ENCODE data around the gene ALLC.

The ALLC gene

DNA sequence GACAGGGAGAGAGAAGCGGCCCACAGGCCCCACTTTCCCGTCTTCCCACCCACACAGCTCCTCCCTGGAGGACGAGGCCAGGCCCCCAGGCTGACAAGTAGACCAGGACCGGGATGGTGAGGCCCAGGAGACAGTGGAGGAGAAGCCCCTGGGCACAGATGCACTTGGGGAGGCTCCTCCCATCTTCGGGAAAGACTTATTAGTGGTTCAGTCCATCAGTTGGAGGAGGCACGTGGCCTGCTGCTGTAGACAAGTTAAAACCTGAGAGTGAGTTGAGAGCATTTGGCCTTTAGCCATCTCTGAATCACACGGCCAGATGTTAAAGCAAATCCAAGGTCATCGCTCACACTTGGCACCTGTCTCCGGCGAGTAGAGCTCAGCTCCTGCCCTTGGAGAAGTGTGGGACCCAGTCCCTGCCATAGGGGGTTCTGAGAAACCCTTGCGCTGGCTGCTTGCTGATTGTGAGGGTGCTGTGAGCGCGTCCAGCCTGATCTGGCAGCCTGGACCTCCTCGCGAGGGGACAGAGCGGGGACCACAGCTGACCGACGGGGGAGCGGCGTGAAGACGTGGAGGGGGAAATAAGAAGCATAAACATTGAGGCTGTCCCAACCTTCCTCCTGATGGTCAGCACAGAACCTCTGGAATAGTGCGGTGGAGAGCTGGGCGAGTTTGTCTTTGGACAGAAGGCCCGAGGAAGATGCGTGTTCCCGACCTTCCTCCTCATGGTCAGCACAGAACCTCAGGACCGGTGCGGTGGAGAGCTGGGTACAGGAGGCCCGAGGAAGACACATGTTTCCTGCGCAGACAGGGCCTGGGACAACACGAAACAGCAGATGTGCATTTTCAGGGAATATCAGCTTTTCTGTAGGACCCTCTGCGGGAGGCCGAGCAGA is 24.7 kb upstream of the ALLC start:
- Histone ChIP-seq H3K79me2 (ENCODE audit: insufficient read depth, low read length) (no peaks in the 10 kb centered on the region), H3K27ac (ENCODE audit: low read length) (no peak overlapping the region), H3K4me1 (ENCODE audit: insufficient read depth, low read length) (no peaks in the 10 kb centered on the region), H4K20me1 (ENCODE audit: insufficient read depth, low read length) (no peaks in the 10 kb centered on the region; the same call in 1 of the 2 replicates), H3K27me3 (ENCODE audit: insufficient read depth, low read length, poor library complexity) (no peaks in the 10 kb centered on the region), H3K4me3 (ENCODE audit: low read depth in 1 of 2, low read length in 2 of 2) (no peak overlapping the region), H3K9me3 (ENCODE audit: insufficient read depth, low read length, severe bottlenecking) (no peaks in the 10 kb centered on the region), H3K36me3 (ENCODE audit: insufficient read depth, low read length) (no peaks in the 10 kb centered on the region), H2AFZ (ENCODE audit: low read depth, low read length) (no peak overlapping the region), H3K4me2 (ENCODE audit: insufficient read depth, low read length) (no peak overlapping the region), H3K9ac (ENCODE audit: low read depth, low read length) (no peak overlapping the region)
- TF ChIP-seq, protein P1, sequence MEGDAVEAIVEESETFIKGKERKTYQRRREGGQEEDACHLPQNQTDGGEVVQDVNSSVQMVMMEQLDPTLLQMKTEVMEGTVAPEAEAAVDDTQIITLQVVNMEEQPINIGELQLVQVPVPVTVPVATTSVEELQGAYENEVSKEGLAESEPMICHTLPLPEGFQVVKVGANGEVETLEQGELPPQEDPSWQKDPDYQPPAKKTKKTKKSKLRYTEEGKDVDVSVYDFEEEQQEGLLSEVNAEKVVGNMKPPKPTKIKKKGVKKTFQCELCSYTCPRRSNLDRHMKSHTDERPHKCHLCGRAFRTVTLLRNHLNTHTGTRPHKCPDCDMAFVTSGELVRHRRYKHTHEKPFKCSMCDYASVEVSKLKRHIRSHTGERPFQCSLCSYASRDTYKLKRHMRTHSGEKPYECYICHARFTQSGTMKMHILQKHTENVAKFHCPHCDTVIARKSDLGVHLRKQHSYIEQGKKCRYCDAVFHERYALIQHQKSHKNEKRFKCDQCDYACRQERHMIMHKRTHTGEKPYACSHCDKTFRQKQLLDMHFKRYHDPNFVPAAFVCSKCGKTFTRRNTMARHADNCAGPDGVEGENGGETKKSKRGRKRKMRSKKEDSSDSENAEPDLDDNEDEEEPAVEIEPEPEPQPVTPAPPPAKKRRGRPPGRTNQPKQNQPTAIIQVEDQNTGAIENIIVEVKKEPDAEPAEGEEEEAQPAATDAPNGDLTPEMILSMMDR (IDR thresholded peaks at IDR 0.05; ENCODE audit: borderline replicate concordance, extremely low read depth, low read length, poor library complexity, severe bottlenecking): no peak
- no peak for TF ChIP-seq EZH2 (IDR thresholded peaks at IDR 0.05; ENCODE audit: borderline replicate concordance, low read depth, low read length, severe bottlenecking)
- ATAC-seq (ENCODE audit: insufficient read depth, low read depth) (no peak), DNase-seq (no peak)

DNA sequence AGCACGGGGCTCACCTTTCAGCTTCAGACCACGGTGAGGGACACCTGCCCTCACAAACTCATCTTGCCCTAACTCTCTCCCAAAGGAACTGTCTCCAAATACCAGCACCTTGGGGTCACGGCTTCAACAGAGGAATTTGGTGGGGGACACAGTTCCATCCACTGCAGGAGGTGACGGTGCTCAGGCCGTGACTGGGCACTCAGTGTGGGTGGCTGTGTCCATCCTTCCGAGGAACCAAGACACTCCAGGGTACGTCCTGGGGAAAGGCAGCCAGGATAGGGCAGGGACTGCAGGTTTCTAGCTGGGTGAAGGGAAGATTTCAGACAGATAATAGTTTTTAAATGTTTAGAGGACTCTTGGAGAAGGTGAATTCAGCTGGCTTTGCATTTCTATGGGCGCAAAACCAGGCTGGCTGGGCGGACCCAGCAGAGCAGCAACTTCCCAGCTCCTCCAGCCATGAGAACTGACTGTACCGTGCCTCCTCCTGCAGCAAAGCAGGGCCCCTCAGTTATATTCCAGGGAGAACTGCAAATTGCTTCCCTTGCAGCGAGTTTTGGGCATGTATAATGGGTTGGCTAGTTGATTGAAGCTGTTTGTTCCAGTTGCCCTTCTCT is 23.9 kb upstream of the ALLC start:
- Histone ChIP-seq H3K4me3 (ENCODE audit: low read depth in 1 of 2, low read length in 2 of 2) (no peak overlapping the region), H3K36me3 (ENCODE audit: insufficient read depth, low read length) (no peaks in the 10 kb centered on the region), H3K27me3 (ENCODE audit: insufficient read depth, low read length, poor library complexity) (no peaks in the 10 kb centered on the region), H3K4me2 (ENCODE audit: insufficient read depth, low read length) (no peak overlapping the region), H4K20me1 (ENCODE audit: insufficient read depth, low read length) (no peaks in the 10 kb centered on the region; the same call in 1 of the 2 replicates), H3K9me3 (ENCODE audit: insufficient read depth, low read length, severe bottlenecking) (no peaks in the 10 kb centered on the region), H3K27ac (ENCODE audit: low read length) (no peak overlapping the region), H3K4me1 (ENCODE audit: insufficient read depth, low read length) (no peaks in the 10 kb centered on the region), H3K79me2 (ENCODE audit: insufficient read depth, low read length) (no peaks in the 10 kb centered on the region), H2AFZ (ENCODE audit: low read depth, low read length) (no peak overlapping the region), H3K9ac (ENCODE audit: low read depth, low read length) (no peak overlapping the region)
- no peak for TF ChIP-seq EZH2 (IDR thresholded peaks at IDR 0.05; ENCODE audit: borderline replicate concordance, low read depth, low read length, severe bottlenecking)
- TF ChIP-seq, protein P1 (IDR thresholded peaks at IDR 0.05; ENCODE audit: borderline replicate concordance, extremely low read depth, low read length, poor library complexity, severe bottlenecking): no peak
- DNase-seq: no peak
- no peak for ATAC-seq (ENCODE audit: insufficient read depth, low read depth)

DNA sequence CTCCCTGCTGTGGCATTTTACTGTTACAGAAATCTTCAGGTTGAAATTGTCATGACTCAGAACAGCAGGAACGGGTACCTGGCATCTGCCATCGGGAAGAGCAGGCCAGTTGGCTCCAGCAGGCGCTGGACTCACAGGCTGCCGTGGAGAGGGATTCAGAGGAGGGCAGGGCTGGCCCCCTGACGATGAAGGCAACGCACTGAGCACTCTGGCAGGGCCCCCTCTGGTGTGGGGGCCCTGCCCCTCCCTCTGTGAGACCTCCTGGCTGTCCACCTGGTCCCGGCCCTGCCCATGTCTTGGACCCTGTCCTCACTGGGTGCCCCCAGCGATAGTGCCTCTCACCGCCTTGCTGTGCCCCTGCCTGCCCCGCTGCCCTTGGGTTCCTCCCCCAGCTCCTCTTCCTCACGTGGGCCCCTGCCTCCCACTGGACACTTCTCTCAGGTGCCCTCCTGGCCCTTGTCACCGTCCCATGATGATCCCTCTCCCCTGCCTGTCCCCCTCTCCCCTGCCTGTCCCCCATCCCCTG is 23.3 kb upstream of the ALLC start:
- no peak overlapping the region for H3K9ac ChIP-seq (ENCODE audit: low read depth, low read length)
- no peaks in the 10 kb centered on the region for H3K79me2 ChIP-seq (ENCODE audit: insufficient read depth, low read length)
- H3K27me3 ChIP-seq (ENCODE audit: insufficient read depth, low read length, poor library complexity): no peaks in the 10 kb centered on the region
- DNase-seq (no peak), ATAC-seq (ENCODE audit: insufficient read depth, low read depth) (no peak)
- no peaks in the 10 kb centered on the region for H3K36me3 ChIP-seq (ENCODE audit: insufficient read depth, low read length)
- H2AFZ ChIP-seq (ENCODE audit: low read depth, low read length): no peak overlapping the region
- H3K9me3 ChIP-seq (ENCODE audit: insufficient read depth, low read length, severe bottlenecking): no peaks in the 10 kb centered on the region
- no peak overlapping the region for H3K27ac ChIP-seq (ENCODE audit: low read length)
- no peak overlapping the region for H3K4me3 ChIP-seq (ENCODE audit: low read depth in 1 of 2, low read length in 2 of 2)
- no peaks in the 10 kb centered on the region; the same call in 1 of the 2 replicates for H4K20me1 ChIP-seq (ENCODE audit: insufficient read depth, low read length)
- no peaks in the 10 kb centered on the region for H3K4me1 ChIP-seq (ENCODE audit: insufficient read depth, low read length)
- no peak overlapping the region for H3K4me2 ChIP-seq (ENCODE audit: insufficient read depth, low read length)
- TF ChIP-seq, protein P1 (IDR thresholded peaks at IDR 0.05; ENCODE audit: borderline replicate concordance, extremely low read depth, low read length, poor library complexity, severe bottlenecking): no peak
- no peak for TF ChIP-seq EZH2 (IDR thresholded peaks at IDR 0.05; ENCODE audit: borderline replicate concordance, low read depth, low read length, severe bottlenecking)
